AG10803 (cell line): ENCODE measurements around the gene CNTNAP2.

Source experiments
- DNase-seq: peaks from one replicate; pipeline ENCODE4 v3.0.0; 2010; ENCODE audit warnings: low read depth
- H3K4me3 ChIP-seq: 2 replicates; pipeline ENCODE4 v1.5.1; 2011; ENCODE audit warnings: mild to moderate bottlenecking, low read length, control low read depth
- CTCF ChIP-seq: conservative IDR thresholded peaks from 2 replicates; pipeline ENCODE4 v1.5.1; 2011; ENCODE audit warnings: mild to moderate bottlenecking, low read length, control low read depth, inconsistent platforms

CNTNAP2 gene

GRCh38 chr7:147279514-147279913, 1162.9 kb downstream of the CNTNAP2 start:
- TF ChIP-seq CTCF: no peak
- no peak overlapping the region for H3K4me3 ChIP-seq
- DNase-seq: no peak

GRCh38 chr7:147279964-147280374, 1163.4 kb downstream of the CNTNAP2 start:
- TF ChIP-seq CTCF: no peak
- DNase-seq: no peak
- no peak overlapping the region for H3K4me3 ChIP-seq

GRCh38 chr7:147282204-147282603, 1165.6 kb downstream of the CNTNAP2 start:
- H3K4me3 ChIP-seq: no peak overlapping the region
- no peak for TF ChIP-seq CTCF

GRCh38 chr7:147296201-147296600, 1179.6 kb downstream of the CNTNAP2 start:
- TF ChIP-seq CTCF: no peak
- no peak overlapping the region for H3K4me3 ChIP-seq
- DNase-seq: no peak

More at GRCh38 chr7:147282204-147282603, 1165.6 kb downstream of the CNTNAP2 start:
- no peak for DNase-seq

GRCh38 chr7:147296986-147297385, 1180.4 kb downstream of the CNTNAP2 start:
- H3K4me3 ChIP-seq: no peak overlapping the region
- peak; percentile 29 for DNase-seq
- TF ChIP-seq CTCF: no peak

- TF ChIP-seq CTCF: no peak
- DNase-seq: peak; percentile 23
- no peak overlapping the region for H3K4me3 ChIP-seq
Measured at GRCh38 chr7:147298611-147299043, 1182.0 kb downstream of the CNTNAP2 start.

GRCh38 chr7:147300293-147300692, 1183.7 kb downstream of the CNTNAP2 start:
- DNase-seq: no peak
- TF ChIP-seq CTCF: no peak
- H3K4me3 ChIP-seq: no peak overlapping the region
